Thymus (tissue), 11 donors: ENCODE data around the gene TMC6. TPM values are rescaled to one million over a fixed set of nuclear protein-coding genes. Genes with fewer than 3 reads are reported as not detected.
"Not testable (repeated sequence)": the region's sequence is repeated elsewhere in the genome, so short reads cannot be mapped to it uniquely, and the experiment has no call there.

Experiments
- DNase-seq, 9 donors: peaks; one replicate each; pipeline ENCODE4 v3.0.0-alpha.2; 2013; ENCODE audit warnings: low spot score in 9 of 9, low read depth in 6 of 9, missing footprints in 1 of 9
- H3K27ac ChIP-seq, 2 donors: one replicate each; pipeline ENCODE4 v1.5.1; 2013; ENCODE audit warnings: control low read depth in 1 of 2, low read depth in 1 of 2, low read length in 1 of 2, mild to moderate bottlenecking in 1 of 2, moderate library complexity in 1 of 2
- H3K27me3 ChIP-seq, 2 donors: one replicate each; pipeline ENCODE4 v1.5.1; 2013; ENCODE audit warnings: low read length in 1 of 2; ENCODE audit not compliant: control insufficient read depth in 2 of 2, insufficient read depth in 1 of 2
- H3K36me3 ChIP-seq, 2 donors: one replicate each; pipeline ENCODE4 v1.5.1; 2013; ENCODE audit warnings: low read length in 1 of 2, mild to moderate bottlenecking in 1 of 2, moderate library complexity in 1 of 2; ENCODE audit not compliant: control insufficient read depth in 2 of 2, insufficient read depth in 2 of 2
- H3K4me1 ChIP-seq, 2 donors: one replicate each; pipeline ENCODE4 v1.5.1; 2013; ENCODE audit warnings: low read length in 2 of 2; ENCODE audit not compliant: control insufficient read depth in 2 of 2, insufficient read depth in 2 of 2
- H3K4me3 ChIP-seq, 2 donors: one replicate each; pipeline ENCODE4 v1.5.1; 2013; ENCODE audit warnings: low read length in 2 of 2, control low read depth in 1 of 2, mild to moderate bottlenecking in 1 of 2
- H3K9me3 ChIP-seq, 2 donors: one replicate each; pipeline ENCODE4 v1.5.1; 2013; ENCODE audit warnings: low read length in 1 of 2, mild to moderate bottlenecking in 1 of 2; ENCODE audit not compliant: control insufficient read depth in 2 of 2, insufficient read depth in 1 of 2
- WGBS: extraction: QIAGEN DNeasy Blood & Tissue Kit; methylation state at CpG from one replicate; pipeline ENCODE4 v1.1.7; 2013; 5-methylcytosine and 5-hydroxymethylcytosine counted together
- polyA plus RNA-seq: library from polyadenylated mRNA; stranded (reverse); fragments of 200-250 nt; gene quantifications from one replicate; pipeline ENCODE4 v1.2.3, GENCODE V29; 2013
- total RNA-seq: library from RNA; stranded (reverse); fragments of 120-200 nt; gene quantifications from one replicate; pipeline ENCODE4 v1.2.4, GENCODE V29; 2013
- donor health status: healthy.

TMC6 gene
- total and polyA plus RNA-seq, 2 donors, result 83.7 to 174 TPM

DNA sequence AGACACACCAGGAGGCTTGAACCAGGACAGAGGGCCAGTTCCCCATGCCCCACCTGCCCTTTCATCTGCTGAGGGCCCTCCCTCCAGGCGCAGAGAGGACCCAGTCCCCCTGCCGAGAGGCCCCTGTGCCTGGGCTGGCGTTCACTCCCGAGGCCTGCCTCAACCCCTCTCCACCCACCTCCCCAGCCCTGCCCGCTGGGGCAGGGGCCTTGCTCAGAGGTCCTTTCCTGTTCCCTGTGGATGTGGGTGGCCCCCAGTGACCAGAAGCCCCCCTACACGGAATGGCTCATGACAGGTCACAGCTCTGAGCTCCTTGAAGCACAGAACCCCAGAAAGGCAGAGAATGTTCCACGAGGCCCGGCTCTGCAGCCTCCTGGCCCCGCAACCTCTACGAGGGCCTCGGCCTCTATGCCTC lies 6.7 kb downstream of the TMC6 start:
- 58% methylated on average over 11 of the region's 11 CpGs for WGBS
- Histone ChIP-seq H3K27ac (peak overlapping the region; percentile 87 to 88), H3K4me3 (peak overlapping the region; percentile 40 to 51), H3K27me3 (no peaks in the 10 kb centered on the region), H3K9me3 (peaks cover 0 to 1% of the 10 kb centered on the region in 2 donors), H3K4me1 (peaks cover 49 to 62% of the 10 kb centered on the region in 2 donors), H3K36me3 (peaks cover 64 to 90% of the 10 kb centered on the region in 2 donors)
- DNase-seq, result no peak

GRCh38 chr17:78120971-78121800 lies 7.4 kb downstream of the TMC6 start:
- peak overlapping the region; percentile 40 to 51 for H3K4me3 ChIP-seq
- H3K4me1 ChIP-seq, result peaks cover 48 to 56% of the 10 kb centered on the region in 2 donors
- H3K36me3 ChIP-seq, result peaks cover 62 to 89% of the 10 kb centered on the region in 2 donors
- H3K27ac ChIP-seq, result peak overlapping the region; percentile 87 to 88
- DNase-seq, result peak in 3 of 9 donors; percentile 64 to 88 (median 66)
- peaks cover 0 to 1% of the 10 kb centered on the region in 2 donors for H3K9me3 ChIP-seq
- 21% methylated on average over 35 of the region's 35 CpGs for WGBS
- H3K27me3 ChIP-seq, result no peaks in the 10 kb centered on the region

- DNase-seq, result no peak
- H3K4me1 ChIP-seq, result peaks cover 42 to 49% of the 10 kb centered on the region in 2 donors
- H3K9me3 ChIP-seq, result peaks cover 0 to 1% of the 10 kb centered on the region in 2 donors
- 98% methylated on average over 13 of the region's 13 CpGs for WGBS
- H3K36me3 ChIP-seq, result peaks cover 59 to 83% of the 10 kb centered on the region in 2 donors
- no peak overlapping the region for H3K4me3 ChIP-seq
- no peaks in the 10 kb centered on the region for H3K27me3 ChIP-seq
- peak overlapping the region in 1 of 2 donors; percentile 87 for H3K27ac ChIP-seq
Observed at GRCh38 chr17:78120537-78120936, 8.0 kb downstream of the TMC6 start.

DNA sequence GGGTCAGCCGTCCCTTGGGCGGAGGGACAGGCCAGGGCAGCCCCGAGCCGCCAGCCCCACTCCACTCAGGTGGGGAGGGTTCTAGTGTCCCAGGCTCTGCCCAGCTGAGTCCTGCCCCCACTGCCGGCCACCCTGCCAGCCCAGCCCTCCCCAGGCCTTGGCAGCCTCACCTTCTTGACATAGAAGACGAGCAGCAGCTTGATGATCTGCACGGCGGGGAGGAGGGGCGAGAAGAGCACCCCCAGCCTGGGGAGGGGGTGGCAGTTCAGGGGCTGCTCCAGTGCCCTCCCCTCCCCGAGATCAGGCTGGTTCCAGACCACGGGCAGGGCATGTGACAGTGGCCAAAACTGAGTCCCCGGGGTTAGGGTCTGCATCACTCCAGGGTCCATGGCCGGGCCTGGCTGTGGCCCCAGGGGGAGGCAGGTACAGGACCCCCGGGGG lies 9.7 kb downstream of the TMC6 start:
- H3K27ac ChIP-seq, result no peak overlapping the region
- peaks cover 0 to 1% of the 10 kb centered on the region in 2 donors for H3K9me3 ChIP-seq
- peaks cover 34 to 37% of the 10 kb centered on the region in 2 donors for H3K4me1 ChIP-seq
- H3K4me3 ChIP-seq, result no peak overlapping the region
- H3K36me3 ChIP-seq, result peaks cover 52 to 74% of the 10 kb centered on the region in 2 donors
- DNase-seq, result no peak
- H3K27me3 ChIP-seq, result no peaks in the 10 kb centered on the region
- WGBS, result 95% methylated on average over 14 of the region's 14 CpGs

DNA sequence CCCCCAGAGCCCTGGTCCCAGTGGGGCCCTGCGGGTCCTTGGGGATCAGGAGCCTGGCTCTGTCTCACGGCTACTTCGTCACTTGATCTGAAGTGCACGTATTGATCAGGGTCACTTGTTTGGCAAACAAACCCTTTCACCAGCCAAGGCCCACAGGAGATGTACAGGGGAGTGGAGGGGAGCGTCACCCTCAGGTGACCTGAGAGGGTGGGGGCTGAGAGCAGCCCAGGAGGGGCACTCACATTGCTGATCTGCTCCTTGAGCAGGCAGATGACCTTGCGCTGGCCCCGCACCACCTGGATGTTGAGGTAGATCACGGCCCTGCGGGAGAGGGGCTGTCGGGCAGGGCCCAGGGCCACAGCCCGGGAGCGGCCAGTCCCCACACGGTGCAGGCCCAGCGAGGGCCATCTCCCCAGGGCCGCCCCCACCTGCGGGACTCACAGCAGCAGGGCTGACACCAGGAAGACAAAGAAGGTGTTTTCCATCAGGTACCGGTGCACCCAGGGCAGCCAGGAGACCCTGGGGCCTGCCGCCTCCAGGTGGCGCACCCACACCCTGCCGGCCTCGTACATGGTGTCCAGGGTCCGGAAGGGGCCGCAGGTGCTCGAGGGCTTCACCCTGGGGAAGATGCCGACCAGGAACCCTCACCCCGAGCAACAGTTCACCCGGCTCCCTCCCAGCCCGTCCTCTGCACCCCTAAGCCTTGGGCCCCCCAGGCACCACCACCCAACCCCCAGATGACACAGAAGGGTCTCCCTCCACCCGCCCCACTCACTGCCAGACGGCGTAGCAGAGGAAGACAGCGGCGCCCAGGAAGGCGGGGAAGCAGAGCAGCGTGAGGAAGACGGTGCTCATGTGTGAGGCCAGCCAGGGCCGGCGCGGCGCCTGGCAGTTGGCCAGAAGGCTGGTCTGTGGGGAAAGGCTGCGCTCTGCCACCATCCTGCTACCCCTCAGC lies 11.3 kb downstream of the TMC6 start:
- no peak overlapping the region for H3K4me3 ChIP-seq

GRCh38 chr17:78116411-78116810 lies 12.1 kb downstream of the TMC6 start:
- no peak for DNase-seq
- Histone ChIP-seq H3K9me3 (no peaks in the 10 kb centered on the region), H3K27ac (no peak overlapping the region), H3K4me3 (no peak overlapping the region), H3K27me3 (no peaks in the 10 kb centered on the region), H3K36me3 (peaks cover 51 to 74% of the 10 kb centered on the region in 2 donors), H3K4me1 (peaks cover 16 to 29% of the 10 kb centered on the region in 2 donors)
- WGBS, result 98% methylated on average over 9 of the region's 9 CpGs

More for the DNA sequence above, 11.3 kb downstream of the TMC6 start:
- no peaks in the 10 kb centered on the region for H3K27me3 ChIP-seq
- no peak for DNase-seq
- H3K27ac ChIP-seq, result no peak overlapping the region
- peaks cover 25 to 36% of the 10 kb centered on the region in 2 donors for H3K4me1 ChIP-seq
- no peaks in the 10 kb centered on the region for H3K9me3 ChIP-seq
- H3K36me3 ChIP-seq, result peaks cover 49 to 74% of the 10 kb centered on the region in 2 donors
- WGBS, result 66% methylated on average over 41 of the region's 41 CpGs

GRCh38 chr17:78115803-78116202 lies 12.8 kb downstream of the TMC6 start:
- Histone ChIP-seq H3K36me3 (peaks cover 54 to 78% of the 10 kb centered on the region in 2 donors), H3K4me1 (peaks cover 10 to 23% of the 10 kb centered on the region in 2 donors)
- H3K4me3 ChIP-seq, DNase-seq, H3K27me3 ChIP-seq, H3K9me3 ChIP-seq, H3K27ac ChIP-seq: not testable (repeated sequence)
- WGBS, result 95% methylated on average over 15 of the region's 18 CpGs

DNA sequence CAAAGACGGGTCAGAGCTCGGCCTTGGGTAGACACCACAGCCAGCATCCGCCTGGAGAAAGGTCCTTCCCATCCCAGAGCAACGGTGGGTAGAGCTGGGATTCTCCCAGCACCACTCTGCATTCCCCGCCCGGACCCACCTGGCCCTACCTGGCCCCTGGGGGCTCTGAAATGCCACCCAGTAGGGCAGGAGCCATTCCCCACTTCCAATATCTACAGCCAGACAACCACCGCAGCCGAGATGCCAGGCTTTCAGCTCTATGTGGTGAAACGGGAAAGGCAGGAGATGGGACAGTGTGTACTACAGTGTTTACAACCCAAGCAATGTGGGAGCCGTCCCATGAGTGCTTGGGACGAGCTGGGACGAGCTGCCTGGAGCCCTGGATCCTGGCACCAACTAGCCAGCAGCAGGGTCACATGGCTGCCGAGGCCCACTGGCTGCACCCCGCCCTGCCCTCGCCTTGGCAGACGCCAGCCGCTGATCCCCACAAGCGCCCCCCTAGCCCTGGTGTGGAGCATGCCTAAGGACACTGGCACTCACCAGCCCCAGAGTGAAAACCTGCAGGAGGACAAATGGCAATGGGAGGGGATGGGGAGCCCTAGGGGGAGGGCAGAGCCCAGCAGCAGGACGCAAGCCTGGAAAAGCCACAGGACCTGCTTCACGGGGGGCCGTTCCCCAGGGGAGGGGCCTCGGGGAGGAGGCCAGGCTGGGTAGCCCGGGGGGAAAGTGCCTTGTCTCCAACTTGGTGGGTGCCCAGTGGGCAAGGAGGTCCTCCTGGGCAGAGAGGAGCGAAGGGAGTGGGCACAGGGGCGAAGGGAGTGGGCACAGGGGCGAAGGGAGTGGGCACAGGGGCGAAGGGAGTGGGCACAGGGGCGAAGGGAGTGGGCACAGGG lies 13.5 kb downstream of the TMC6 start:
- DNase-seq, result no peak
- WGBS, result 96% methylated on average over 27 of the region's 28 CpGs
- Histone ChIP-seq H3K36me3 (peaks cover 58 to 78% of the 10 kb centered on the region in 2 donors), H3K9me3 (no peaks in the 10 kb centered on the region), H3K27ac (no peak overlapping the region), H3K27me3 (no peaks in the 10 kb centered on the region), H3K4me3 (no peak overlapping the region), H3K4me1 (peaks cover 7 to 17% of the 10 kb centered on the region in 2 donors)
